Measurements from ENCODE around the gene MED6.

The MED6 gene

DNA sequence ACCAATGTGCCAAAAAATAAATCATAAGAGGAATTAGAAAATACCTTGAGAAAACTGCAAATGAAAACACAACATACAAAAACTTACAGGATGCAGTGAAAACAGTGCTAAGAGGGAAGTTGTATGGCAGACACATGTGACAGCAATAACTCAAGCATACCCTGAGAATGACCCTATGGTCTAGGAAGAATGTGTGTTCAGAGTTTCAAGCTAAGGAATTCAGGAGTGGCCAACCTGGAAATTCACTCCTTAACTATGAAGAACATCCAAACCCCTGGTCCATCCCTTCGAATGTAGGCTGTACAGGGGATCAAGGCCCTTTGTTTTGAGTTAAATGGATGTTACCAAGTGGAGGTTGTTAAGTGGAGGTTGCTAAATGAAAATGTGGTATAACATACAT lies 24.5 kb upstream of the MED6 start:
- no peaks in the 10 kb centered on the region for H3K9me2 ChIP-seq (replicated peaks; ENCODE audit: control insufficient read depth, low read length)
- H3F3A ChIP-seq (ENCODE audit: control insufficient read depth, insufficient read depth), result peaks cover 9% of the 10 kb centered on the region; the same call in 1 of the 2 replicates
- H3K27ac ChIP-seq (ENCODE audit: low read depth, low read length), result no peak overlapping the region
- peaks cover 71% of the 10 kb centered on the region for H3K36me3 ChIP-seq (ENCODE audit: control insufficient read depth, low read length)
- H3K4me2 ChIP-seq (ENCODE audit: low read length), result no peak overlapping the region
- no peak overlapping the region for H3K4me3 ChIP-seq (ENCODE audit: low read length)
- no peaks in the 10 kb centered on the region for H4K20me1 ChIP-seq (ENCODE audit: control insufficient read depth, insufficient read depth, low read depth, low read length)
- H3K9me3 ChIP-seq (ENCODE audit: control insufficient read depth, insufficient read depth, low read length), result peaks cover 31% of the 10 kb centered on the region; the same call in 1 of the 2 replicates
- no peak for TF ChIP-seq EZH2phosphoT487 (IDR thresholded peaks at IDR 0.05; ENCODE audit: borderline replicate concordance, low read length)
- TF ChIP-seq, protein P1, sequence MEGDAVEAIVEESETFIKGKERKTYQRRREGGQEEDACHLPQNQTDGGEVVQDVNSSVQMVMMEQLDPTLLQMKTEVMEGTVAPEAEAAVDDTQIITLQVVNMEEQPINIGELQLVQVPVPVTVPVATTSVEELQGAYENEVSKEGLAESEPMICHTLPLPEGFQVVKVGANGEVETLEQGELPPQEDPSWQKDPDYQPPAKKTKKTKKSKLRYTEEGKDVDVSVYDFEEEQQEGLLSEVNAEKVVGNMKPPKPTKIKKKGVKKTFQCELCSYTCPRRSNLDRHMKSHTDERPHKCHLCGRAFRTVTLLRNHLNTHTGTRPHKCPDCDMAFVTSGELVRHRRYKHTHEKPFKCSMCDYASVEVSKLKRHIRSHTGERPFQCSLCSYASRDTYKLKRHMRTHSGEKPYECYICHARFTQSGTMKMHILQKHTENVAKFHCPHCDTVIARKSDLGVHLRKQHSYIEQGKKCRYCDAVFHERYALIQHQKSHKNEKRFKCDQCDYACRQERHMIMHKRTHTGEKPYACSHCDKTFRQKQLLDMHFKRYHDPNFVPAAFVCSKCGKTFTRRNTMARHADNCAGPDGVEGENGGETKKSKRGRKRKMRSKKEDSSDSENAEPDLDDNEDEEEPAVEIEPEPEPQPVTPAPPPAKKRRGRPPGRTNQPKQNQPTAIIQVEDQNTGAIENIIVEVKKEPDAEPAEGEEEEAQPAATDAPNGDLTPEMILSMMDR (IDR thresholded peaks at IDR 0.05; ENCODE audit: low read depth, low read length, poor library complexity, severe bottlenecking), result no peak
- no peaks in the 10 kb centered on the region for H3K27me3 ChIP-seq (ENCODE audit: control insufficient read depth, low read length)
- H3K79me2 ChIP-seq (ENCODE audit: control insufficient read depth, low read length), result peaks cover 5% of the 10 kb centered on the region; the same call in 1 of the 2 replicates
- H3K4me1 ChIP-seq (ENCODE audit: control insufficient read depth, low read length), result peaks cover 20% of the 10 kb centered on the region

DNA sequence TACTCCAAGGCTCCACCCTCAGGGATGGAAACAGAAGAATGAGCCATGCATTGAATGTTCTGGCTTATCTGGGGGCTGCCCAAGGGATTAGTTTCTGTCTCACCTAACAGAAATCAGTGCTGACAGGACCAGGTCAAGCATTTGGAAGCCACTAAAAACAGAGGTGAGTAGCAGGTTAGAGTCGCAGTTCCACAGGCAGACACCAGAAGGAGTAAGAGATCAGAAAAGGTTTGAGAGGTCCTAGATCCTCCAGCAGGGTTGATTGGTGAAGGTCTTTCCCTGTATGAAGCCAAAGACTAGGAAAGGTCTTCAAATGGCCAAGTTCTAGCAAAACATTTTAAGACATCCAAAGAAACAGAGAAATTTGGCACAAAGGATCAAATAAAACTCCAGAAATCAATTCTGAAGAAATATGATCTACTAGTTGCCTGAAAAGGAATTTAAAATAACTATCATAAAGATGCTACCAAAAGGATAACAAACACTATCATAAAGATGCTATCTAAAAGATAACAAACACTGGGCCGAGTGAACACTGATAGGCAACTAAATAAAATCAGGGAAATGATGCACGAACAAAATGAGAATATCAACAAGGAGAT lies 21.8 kb upstream of the MED6 start:
- no peak overlapping the region for H3K4me3 ChIP-seq (ENCODE audit: low read length)
- no peak overlapping the region for H3K27ac ChIP-seq (ENCODE audit: low read depth, low read length)
- no peaks in the 10 kb centered on the region for H3K9me2 ChIP-seq (replicated peaks; ENCODE audit: control insufficient read depth, low read length)
- no peak overlapping the region for H3K4me2 ChIP-seq (ENCODE audit: low read length)
- no peaks in the 10 kb centered on the region for H3K27me3 ChIP-seq (ENCODE audit: control insufficient read depth, low read length)
- peaks cover 54% of the 10 kb centered on the region for H3K36me3 ChIP-seq (ENCODE audit: control insufficient read depth, low read length)
- H3K4me1 ChIP-seq (ENCODE audit: control insufficient read depth, low read length), result peaks cover 20% of the 10 kb centered on the region
- H3F3A ChIP-seq (ENCODE audit: control insufficient read depth, insufficient read depth), result peaks cover 9% of the 10 kb centered on the region; the same call in 1 of the 2 replicates
- H3K79me2 ChIP-seq (ENCODE audit: control insufficient read depth, low read length), result peaks cover 5% of the 10 kb centered on the region; the same call in 1 of the 2 replicates
- no peaks in the 10 kb centered on the region for H4K20me1 ChIP-seq (ENCODE audit: control insufficient read depth, insufficient read depth, low read depth, low read length)
- H3K9me3 ChIP-seq (ENCODE audit: control insufficient read depth, insufficient read depth, low read length), result peaks cover 22% of the 10 kb centered on the region; the same call in 1 of the 2 replicates
- TF ChIP-seq, protein P1 (IDR thresholded peaks at IDR 0.05; ENCODE audit: low read depth, low read length, poor library complexity, severe bottlenecking), result peak; percentile 90
- TF ChIP-seq EZH2phosphoT487 (IDR thresholded peaks at IDR 0.05; ENCODE audit: borderline replicate concordance, low read length), result no peak

DNA sequence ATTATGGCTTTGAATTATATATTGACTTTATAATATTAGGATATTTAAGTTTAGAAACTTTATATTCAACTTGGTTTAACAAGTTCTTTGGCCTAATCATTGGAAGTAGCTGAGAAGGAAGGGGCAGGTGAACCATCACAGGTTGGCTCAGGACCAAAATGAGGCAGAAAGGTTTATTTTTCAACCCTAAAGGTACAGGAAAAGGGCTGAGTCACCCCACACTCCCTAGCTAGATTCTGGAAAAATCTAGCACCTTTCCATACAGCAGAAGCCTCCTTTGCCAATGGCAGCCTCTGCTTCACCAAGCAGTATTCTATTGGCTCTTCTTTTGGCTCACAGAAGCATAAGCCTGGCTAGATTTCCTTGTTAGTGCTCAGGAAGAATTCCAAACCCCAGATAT lies 19.3 kb upstream of the MED6 start:
- no peaks in the 10 kb centered on the region for H3K9me2 ChIP-seq (replicated peaks; ENCODE audit: control insufficient read depth, low read length)
- H3K9me3 ChIP-seq (ENCODE audit: control insufficient read depth, insufficient read depth, low read length), result peaks cover 9% of the 10 kb centered on the region; the same call in 1 of the 2 replicates
- H3F3A ChIP-seq (ENCODE audit: control insufficient read depth, insufficient read depth), result peaks cover 9% of the 10 kb centered on the region; the same call in 1 of the 2 replicates
- H3K4me3 ChIP-seq (ENCODE audit: low read length), result no peak overlapping the region
- H3K4me2 ChIP-seq (ENCODE audit: low read length), result no peak overlapping the region
- no peak for TF ChIP-seq EZH2phosphoT487 (IDR thresholded peaks at IDR 0.05; ENCODE audit: borderline replicate concordance, low read length)
- TF ChIP-seq, protein P1 (IDR thresholded peaks at IDR 0.05; ENCODE audit: low read depth, low read length, poor library complexity, severe bottlenecking), result no peak
- no peaks in the 10 kb centered on the region for H3K79me2 ChIP-seq (ENCODE audit: control insufficient read depth, low read length)
- no peaks in the 10 kb centered on the region for H3K27me3 ChIP-seq (ENCODE audit: control insufficient read depth, low read length)
- peaks cover 31% of the 10 kb centered on the region for H3K36me3 ChIP-seq (ENCODE audit: control insufficient read depth, low read length)
- H3K4me1 ChIP-seq (ENCODE audit: control insufficient read depth, low read length), result peaks cover 20% of the 10 kb centered on the region
- H4K20me1 ChIP-seq (ENCODE audit: control insufficient read depth, insufficient read depth, low read depth, low read length), result no peaks in the 10 kb centered on the region
- H3K27ac ChIP-seq (ENCODE audit: low read depth, low read length), result no peak overlapping the region

Measured in DOHH2 (cell line).